Adrenal gland (tissue), 12 donors: ENCODE data around the gene GJA3. TPM values are rescaled to one million over a fixed set of nuclear protein-coding genes. Genes with fewer than 3 reads are reported as not detected.
A peak's percentile ranks its signal among the peaks of the same experiment; 100 is the strongest.

ENCODE experiments used
- DNase-seq, 7 donors: peaks; one replicate each; pipeline ENCODE4 v3.0.0-alpha.2; 2019 to 2020
- H3K27ac ChIP-seq, 5 donors: fragments of 200-600 bp; sonication (generic) in 4 of 5; 1 replicate in 3 of 5; 2 replicates in 2 of 5; pipeline versions ENCODE4 v1.5.1 to v1.8.0; 2016 to 2020; ENCODE audit warnings: mild to moderate bottlenecking in 1 of 5
- H3K27me3 ChIP-seq: fragments of 200-600 bp; 2 replicates; pipeline ENCODE4 v1.8.0; 2021
- H3K36me3 ChIP-seq, 2 donors: fragments of 200-600 bp; replicated peaks in 1 of 2; 1 replicate in 1 of 2; 2 replicates in 1 of 2; pipeline versions ENCODE4 v1.5.1 to v1.8.0; 2018 to 2022
- H3K4me1 ChIP-seq, 2 donors: fragments of 200-600 bp; replicated peaks in 1 of 2; 1 replicate in 1 of 2; 2 replicates in 1 of 2; pipeline versions ENCODE4 v1.5.1 to v1.8.0; 2018 to 2021
- H3K4me3 ChIP-seq, 4 donors: fragments of 200-600 bp; sonication (generic) in 3 of 4; one replicate each; pipeline ENCODE4 v1.5.1; 2016 to 2018
- H3K9me3 ChIP-seq, 3 donors: fragments of 200-600 bp; sonication (generic) in 1 of 3; replicated peaks in 1 of 3; 1 replicate in 2 of 3; 2 replicates in 1 of 3; pipeline versions ENCODE4 v1.5.1 to v1.8.0; 2016 to 2021
- POLR2A ChIP-seq, 2 donors: fragments of 450-650 bp; IDR thresholded peaks; one replicate each; pipeline ENCODE4 v1.6.1; 2017; ENCODE audit warnings: antibody characterized with exemption in 2 of 2, mild to moderate bottlenecking in 2 of 2, moderate library complexity in 1 of 2
- WGBS, 4 donors: extraction: QIAGEN DNeasy Blood & Tissue Kit in 2 of 4; methylation state at CpG; one replicate each; pipeline versions ENCODE4 v1.1.5 to v1.1.7; 2013 to 2017; 5-methylcytosine and 5-hydroxymethylcytosine counted together
- intact Hi-C, 2 donors: fragments of 100-400 bp; cut with DNase I; formaldehyde crosslinking; loops; one replicate each; pipeline versions ENCODE4 v1.14.1 to v1.15.0; 2022 to 2023
- polyA plus RNA-seq, 3 donors: library from polyadenylated mRNA; stranded (reverse); fragments of 200-250 nt in 2 of 3; fragments of 350-450 nt in 1 of 3; fragmentation: Illumina TruSeq in 1 of 3; extraction: RNeasy Lipid Tissue Mini Kit (QIAGEN cat#74804) in 1 of 3; gene quantifications; one replicate each; pipeline ENCODE4 v1.2.3, GENCODE V29; 2013 to 2014
- total RNA-seq, 9 donors: library from RNA; depleted of rRNA in 4 of 9; stranded (reverse); fragments of >200 nt in 4 of 9; fragments of 120-200 nt in 1 of 9; fragmentation: NEBNext Ultra II Directional in 1 of 9; extraction: Animal tissue kit (Norgen Biotek cat#: 25700) in 1 of 9; gene quantifications; one replicate each; pipeline versions ENCODE4 v1.1.0 to v1.2.4, GENCODE V29; 2013 to 2023
- TF ChIP-seq, protein P1 (sequence below), 6 experiments: fragments of 450-650 bp in 4 of 6; fragments of 200-600 bp in 2 of 6; sonication (generic) in 1 of 6; IDR thresholded peaks; 1 replicate in 5 of 6; 2 replicates in 1 of 6; pipeline versions ENCODE4 v1.5.1 to v1.8.0; 2016 to 2021; ENCODE audit warnings: antibody characterized with exemption in 6 of 6, mild to moderate bottlenecking in 2 of 6, moderate library complexity in 1 of 6
- donor health status: healthy with polysubstance abuse.
- donor health status: Bipolar disorder and iron deficiency.
- donor health status: DM: yes; HTN: yes; CAD: no.
- donor health status: DM: no; HTN: no; CAD: no.
- donor health status: DM: no; HTN: no; CAD: no.
- donor health status: DM: yes; HTN: yes; CAD: no.

GJA3 gene
- total and polyA plus RNA-seq, 12 donors, result under 0.01 TPM; not detected in 11

- 53 to 70% (median 64%) methylated on average over 12 to 14 of the region's 14 CpGs for WGBS, 4 donors
- DNase-seq, result no peak
- intact Hi-C loops, result no loop called here
- H3K4me3 ChIP-seq, result no peak overlapping the region
- no peak for TF ChIP-seq POLR2A (IDR thresholded peaks at IDR 0.05)
- TF ChIP-seq, protein P1, sequence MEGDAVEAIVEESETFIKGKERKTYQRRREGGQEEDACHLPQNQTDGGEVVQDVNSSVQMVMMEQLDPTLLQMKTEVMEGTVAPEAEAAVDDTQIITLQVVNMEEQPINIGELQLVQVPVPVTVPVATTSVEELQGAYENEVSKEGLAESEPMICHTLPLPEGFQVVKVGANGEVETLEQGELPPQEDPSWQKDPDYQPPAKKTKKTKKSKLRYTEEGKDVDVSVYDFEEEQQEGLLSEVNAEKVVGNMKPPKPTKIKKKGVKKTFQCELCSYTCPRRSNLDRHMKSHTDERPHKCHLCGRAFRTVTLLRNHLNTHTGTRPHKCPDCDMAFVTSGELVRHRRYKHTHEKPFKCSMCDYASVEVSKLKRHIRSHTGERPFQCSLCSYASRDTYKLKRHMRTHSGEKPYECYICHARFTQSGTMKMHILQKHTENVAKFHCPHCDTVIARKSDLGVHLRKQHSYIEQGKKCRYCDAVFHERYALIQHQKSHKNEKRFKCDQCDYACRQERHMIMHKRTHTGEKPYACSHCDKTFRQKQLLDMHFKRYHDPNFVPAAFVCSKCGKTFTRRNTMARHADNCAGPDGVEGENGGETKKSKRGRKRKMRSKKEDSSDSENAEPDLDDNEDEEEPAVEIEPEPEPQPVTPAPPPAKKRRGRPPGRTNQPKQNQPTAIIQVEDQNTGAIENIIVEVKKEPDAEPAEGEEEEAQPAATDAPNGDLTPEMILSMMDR (IDR thresholded peaks at IDR 0.05), result no peak
- no peaks in the 10 kb centered on the region for H3K9me3 ChIP-seq
- H3K4me1 ChIP-seq, result no peaks in the 10 kb centered on the region
- H3K27me3 ChIP-seq, result peaks cover 74% of the 10 kb centered on the region
- H3K27ac ChIP-seq, result no peak overlapping the region
- no peaks in the 10 kb centered on the region for H3K36me3 ChIP-seq
These were observed 19.4 kb downstream of the GJA3 start for GRCh38 chr13:20141238-20142022.

GRCh38 chr13:20140487-20140886 lies 20.4 kb downstream of the GJA3 start:
- 69 to 81% (median 76%) methylated on average over 4 of the region's 4 CpGs for WGBS, 4 donors
- DNase-seq, result no peak
- intact Hi-C loops, result no loop called here
- H3K4me1 ChIP-seq, result no peaks in the 10 kb centered on the region
- no peaks in the 10 kb centered on the region for H3K36me3 ChIP-seq
- H3K27me3 ChIP-seq, result peaks cover 84% of the 10 kb centered on the region
- H3K4me3 ChIP-seq, result no peak overlapping the region
- no peaks in the 10 kb centered on the region for H3K9me3 ChIP-seq
- no peak overlapping the region for H3K27ac ChIP-seq
- TF ChIP-seq POLR2A (IDR thresholded peaks at IDR 0.05), result no peak
- TF ChIP-seq, protein P1 (IDR thresholded peaks at IDR 0.05), result no peak

GRCh38 chr13:20137875-20138274 lies 23.0 kb downstream of the GJA3 start:
- no peak for DNase-seq
- no peak for TF ChIP-seq POLR2A (IDR thresholded peaks at IDR 0.05)
- TF ChIP-seq, protein P1 (IDR thresholded peaks at IDR 0.05), result no peak
- Histone ChIP-seq H3K9me3 (no peaks in the 10 kb centered on the region), H3K36me3 (no peaks in the 10 kb centered on the region), H3K27ac (no peak overlapping the region), H3K4me3 (no peak overlapping the region), H3K27me3 (peaks cover 77% of the 10 kb centered on the region), H3K4me1 (no peaks in the 10 kb centered on the region)
- intact Hi-C loops, result no loop called here
- WGBS, 4 donors, result 64 to 75% (median 69%) methylated on average over 2 of the region's 2 CpGs

GRCh38 chr13:20136781-20137703 lies 23.8 kb downstream of the GJA3 start:
- Histone ChIP-seq H3K4me3 (no peak overlapping the region), H3K27ac (no peak overlapping the region), H3K9me3 (no peaks in the 10 kb centered on the region), H3K36me3 (no peaks in the 10 kb centered on the region), H3K27me3 (peaks cover 69% of the 10 kb centered on the region), H3K4me1 (no peaks in the 10 kb centered on the region)
- peak in 1 of 7 donors; percentile 20 for DNase-seq
- 19 to 43% (median 28%) methylated on average over 41 to 56 of the region's 56 CpGs for WGBS, 4 donors
- TF ChIP-seq, protein P1 (IDR thresholded peaks at IDR 0.05), result peak in 2 of 6 experiments; percentile 4 to 10
- no peak for TF ChIP-seq POLR2A (IDR thresholded peaks at IDR 0.05)
- intact Hi-C loops, result no loop called here
